ENCODE results near the gene TRERF1. TPM values are rescaled to one million over a fixed set of nuclear protein-coding genes. Genes with fewer than 3 reads are reported as not detected.

Gene TRERF1
- total RNA-seq, 1 donor from 2014 or later: 8.7 TPM

DNA sequence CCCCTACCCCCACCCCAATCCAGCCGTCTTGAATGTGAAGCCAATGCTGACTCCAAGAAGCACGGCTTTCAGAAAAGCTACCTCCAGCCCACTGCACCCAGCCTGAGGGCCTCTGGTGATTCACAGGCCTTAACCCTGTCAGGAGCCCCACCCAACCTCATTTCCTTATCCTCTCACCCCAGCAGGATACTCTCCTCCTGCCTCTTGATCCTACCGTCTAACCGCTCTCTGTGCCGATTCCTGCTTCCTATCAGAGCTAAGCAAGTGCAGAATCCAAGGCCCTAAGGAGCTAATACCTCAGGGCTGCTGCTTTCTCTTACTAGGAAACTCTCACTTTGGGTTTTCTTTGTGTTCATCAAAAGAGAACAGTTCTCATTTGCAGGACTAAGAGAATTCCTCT, 47.2 kb downstream of the TRERF1 start:
- H3K27me3 Mint-ChIP-seq (ENCODE audit: unreplicated experiment): peaks cover 2% of the 10 kb centered on the region
- peak overlapping the region; percentile 58 for H3K27ac Mint-ChIP-seq (ENCODE audit: unreplicated experiment)
- H3K4me3 Mint-ChIP-seq (ENCODE audit: unreplicated experiment): no peak overlapping the region
- no peak for DNase-seq (ENCODE audit: low spot score)
- no peaks in the 10 kb centered on the region for H3K36me3 Mint-ChIP-seq (ENCODE audit: low read depth, unreplicated experiment)
- H3K4me1 Mint-ChIP-seq (ENCODE audit: unreplicated experiment): peaks cover 42% of the 10 kb centered on the region
- TF ChIP-seq, protein P1, sequence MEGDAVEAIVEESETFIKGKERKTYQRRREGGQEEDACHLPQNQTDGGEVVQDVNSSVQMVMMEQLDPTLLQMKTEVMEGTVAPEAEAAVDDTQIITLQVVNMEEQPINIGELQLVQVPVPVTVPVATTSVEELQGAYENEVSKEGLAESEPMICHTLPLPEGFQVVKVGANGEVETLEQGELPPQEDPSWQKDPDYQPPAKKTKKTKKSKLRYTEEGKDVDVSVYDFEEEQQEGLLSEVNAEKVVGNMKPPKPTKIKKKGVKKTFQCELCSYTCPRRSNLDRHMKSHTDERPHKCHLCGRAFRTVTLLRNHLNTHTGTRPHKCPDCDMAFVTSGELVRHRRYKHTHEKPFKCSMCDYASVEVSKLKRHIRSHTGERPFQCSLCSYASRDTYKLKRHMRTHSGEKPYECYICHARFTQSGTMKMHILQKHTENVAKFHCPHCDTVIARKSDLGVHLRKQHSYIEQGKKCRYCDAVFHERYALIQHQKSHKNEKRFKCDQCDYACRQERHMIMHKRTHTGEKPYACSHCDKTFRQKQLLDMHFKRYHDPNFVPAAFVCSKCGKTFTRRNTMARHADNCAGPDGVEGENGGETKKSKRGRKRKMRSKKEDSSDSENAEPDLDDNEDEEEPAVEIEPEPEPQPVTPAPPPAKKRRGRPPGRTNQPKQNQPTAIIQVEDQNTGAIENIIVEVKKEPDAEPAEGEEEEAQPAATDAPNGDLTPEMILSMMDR (IDR thresholded peaks at IDR 0.05; ENCODE audit: unreplicated experiment): no peak
- H3K9me3 Mint-ChIP-seq (ENCODE audit: unreplicated experiment): no peaks in the 10 kb centered on the region

DNA sequence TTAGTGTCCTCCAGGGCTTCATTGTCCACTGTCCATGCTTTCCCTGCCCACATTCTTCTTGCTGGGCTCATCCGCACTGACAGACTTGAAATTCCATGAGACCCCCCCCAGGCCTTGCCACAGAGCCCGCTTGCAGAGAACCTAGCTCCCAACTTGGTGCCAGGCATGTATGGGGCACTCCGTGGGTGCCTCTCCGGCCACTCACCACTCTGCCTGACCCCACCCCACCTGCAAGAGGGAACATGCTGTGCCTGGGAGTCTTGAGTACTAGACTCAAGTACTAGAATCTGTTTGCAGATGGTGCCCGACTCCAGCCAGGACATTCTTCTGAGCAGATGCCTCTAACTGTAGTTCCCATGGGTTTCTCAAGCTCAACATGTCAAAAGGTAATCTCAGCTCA, 47.9 kb downstream of the TRERF1 start:
- Mint-ChIP-seq H3K9me3 (ENCODE audit: unreplicated experiment) (no peaks in the 10 kb centered on the region), H3K36me3 (ENCODE audit: low read depth, unreplicated experiment) (no peaks in the 10 kb centered on the region), H3K4me1 (ENCODE audit: unreplicated experiment) (peaks cover 38% of the 10 kb centered on the region), H3K4me3 (ENCODE audit: unreplicated experiment) (no peak overlapping the region), H3K27ac (ENCODE audit: unreplicated experiment) (peak overlapping the region; percentile 58), H3K27me3 (ENCODE audit: unreplicated experiment) (peaks cover 2% of the 10 kb centered on the region)
- TF ChIP-seq, protein P1 (IDR thresholded peaks at IDR 0.05; ENCODE audit: unreplicated experiment): no peak
- no peak for DNase-seq (ENCODE audit: low spot score)

DNA sequence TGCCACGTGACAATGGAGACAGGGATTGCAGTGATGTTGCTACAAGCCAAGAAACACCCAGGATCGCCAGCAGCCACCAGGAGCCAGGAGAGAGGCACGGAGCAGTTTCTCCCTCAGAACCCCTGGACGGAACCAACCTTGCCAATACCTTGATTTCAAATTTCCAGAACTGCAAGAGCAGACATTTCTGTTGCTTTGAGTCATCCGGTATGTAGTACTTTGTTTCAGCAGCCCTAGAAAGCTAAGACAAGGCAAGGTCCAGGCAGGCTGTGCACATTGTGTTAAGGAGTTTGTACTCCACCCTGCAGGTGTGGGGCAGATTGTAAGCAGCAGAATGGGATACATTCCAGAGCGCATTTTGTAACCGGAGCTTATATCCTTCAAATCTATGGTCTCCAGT, 48.3 kb downstream of the TRERF1 start:
- H3K27me3 Mint-ChIP-seq (ENCODE audit: unreplicated experiment): peaks cover 2% of the 10 kb centered on the region
- no peak overlapping the region for H3K4me3 Mint-ChIP-seq (ENCODE audit: unreplicated experiment)
- H3K27ac Mint-ChIP-seq (ENCODE audit: unreplicated experiment): no peak overlapping the region
- no peak for DNase-seq (ENCODE audit: low spot score)
- TF ChIP-seq, protein P1 (IDR thresholded peaks at IDR 0.05; ENCODE audit: unreplicated experiment): no peak
- H3K36me3 Mint-ChIP-seq (ENCODE audit: low read depth, unreplicated experiment): no peaks in the 10 kb centered on the region
- H3K4me1 Mint-ChIP-seq (ENCODE audit: unreplicated experiment): peaks cover 38% of the 10 kb centered on the region
- no peaks in the 10 kb centered on the region for H3K9me3 Mint-ChIP-seq (ENCODE audit: unreplicated experiment)

DNA sequence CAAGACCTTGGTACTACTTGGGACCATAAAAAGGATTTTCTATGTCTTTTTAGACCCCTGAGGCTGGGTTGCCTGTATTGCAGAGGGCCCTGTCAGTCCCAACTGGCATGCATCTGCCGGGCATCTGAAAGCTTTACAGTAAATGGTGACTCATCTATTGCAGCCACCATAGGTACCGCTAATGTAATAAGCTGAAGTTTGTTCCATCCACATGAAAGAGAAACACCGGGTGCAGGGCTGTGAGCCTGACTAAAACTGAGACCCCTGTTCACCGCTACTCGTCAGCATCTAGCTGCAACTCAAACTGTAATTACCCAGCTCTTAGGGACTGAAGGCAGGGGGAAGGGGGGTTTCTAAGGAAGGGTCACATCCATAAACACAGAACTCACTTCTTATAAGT, 49.5 kb downstream of the TRERF1 start:
- H3K27me3 Mint-ChIP-seq (ENCODE audit: unreplicated experiment): peaks cover 2% of the 10 kb centered on the region
- H3K27ac Mint-ChIP-seq (ENCODE audit: unreplicated experiment): no peak overlapping the region
- TF ChIP-seq, protein P1 (IDR thresholded peaks at IDR 0.05; ENCODE audit: unreplicated experiment): no peak
- no peaks in the 10 kb centered on the region for H3K9me3 Mint-ChIP-seq (ENCODE audit: unreplicated experiment)
- H3K4me3 Mint-ChIP-seq (ENCODE audit: unreplicated experiment): no peak overlapping the region
- no peaks in the 10 kb centered on the region for H3K36me3 Mint-ChIP-seq (ENCODE audit: low read depth, unreplicated experiment)
- no peak for DNase-seq (ENCODE audit: low spot score)
- H3K4me1 Mint-ChIP-seq (ENCODE audit: unreplicated experiment): peaks cover 31% of the 10 kb centered on the region

DNA sequence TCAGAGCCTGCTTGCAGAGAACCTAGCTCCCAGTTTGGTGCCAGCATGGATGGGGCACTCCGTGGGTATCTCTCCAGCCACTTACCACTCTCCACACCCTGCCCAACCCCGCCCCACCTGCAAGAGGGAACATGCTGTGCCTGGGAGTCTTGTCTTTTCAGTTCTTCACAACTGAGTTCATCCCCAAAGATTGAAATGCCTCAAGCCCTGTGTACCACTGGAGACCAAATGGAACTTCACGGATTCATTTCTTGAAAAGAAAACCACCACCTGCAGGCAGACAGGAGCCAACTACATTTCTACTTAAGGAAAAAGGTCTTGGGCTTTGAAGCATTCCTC, 50.1 kb downstream of the TRERF1 start:
- DNase-seq (ENCODE audit: low spot score): no peak
- no peaks in the 10 kb centered on the region for H3K36me3 Mint-ChIP-seq (ENCODE audit: low read depth, unreplicated experiment)
- TF ChIP-seq, protein P1 (IDR thresholded peaks at IDR 0.05; ENCODE audit: unreplicated experiment): no peak
- H3K4me1 Mint-ChIP-seq (ENCODE audit: unreplicated experiment): peaks cover 25% of the 10 kb centered on the region
- no peak overlapping the region for H3K4me3 Mint-ChIP-seq (ENCODE audit: unreplicated experiment)
- H3K9me3 Mint-ChIP-seq (ENCODE audit: unreplicated experiment): no peaks in the 10 kb centered on the region
- H3K27ac Mint-ChIP-seq (ENCODE audit: unreplicated experiment): no peak overlapping the region
- H3K27me3 Mint-ChIP-seq (ENCODE audit: unreplicated experiment): peaks cover 2% of the 10 kb centered on the region
